Measurements from ENCODE around the gene HECTD4.
"Not testable (repeated sequence)": the region's sequence is repeated elsewhere in the genome, so short reads cannot be mapped to it uniquely, and the experiment has no call there.

HECTD4 gene

DNA sequence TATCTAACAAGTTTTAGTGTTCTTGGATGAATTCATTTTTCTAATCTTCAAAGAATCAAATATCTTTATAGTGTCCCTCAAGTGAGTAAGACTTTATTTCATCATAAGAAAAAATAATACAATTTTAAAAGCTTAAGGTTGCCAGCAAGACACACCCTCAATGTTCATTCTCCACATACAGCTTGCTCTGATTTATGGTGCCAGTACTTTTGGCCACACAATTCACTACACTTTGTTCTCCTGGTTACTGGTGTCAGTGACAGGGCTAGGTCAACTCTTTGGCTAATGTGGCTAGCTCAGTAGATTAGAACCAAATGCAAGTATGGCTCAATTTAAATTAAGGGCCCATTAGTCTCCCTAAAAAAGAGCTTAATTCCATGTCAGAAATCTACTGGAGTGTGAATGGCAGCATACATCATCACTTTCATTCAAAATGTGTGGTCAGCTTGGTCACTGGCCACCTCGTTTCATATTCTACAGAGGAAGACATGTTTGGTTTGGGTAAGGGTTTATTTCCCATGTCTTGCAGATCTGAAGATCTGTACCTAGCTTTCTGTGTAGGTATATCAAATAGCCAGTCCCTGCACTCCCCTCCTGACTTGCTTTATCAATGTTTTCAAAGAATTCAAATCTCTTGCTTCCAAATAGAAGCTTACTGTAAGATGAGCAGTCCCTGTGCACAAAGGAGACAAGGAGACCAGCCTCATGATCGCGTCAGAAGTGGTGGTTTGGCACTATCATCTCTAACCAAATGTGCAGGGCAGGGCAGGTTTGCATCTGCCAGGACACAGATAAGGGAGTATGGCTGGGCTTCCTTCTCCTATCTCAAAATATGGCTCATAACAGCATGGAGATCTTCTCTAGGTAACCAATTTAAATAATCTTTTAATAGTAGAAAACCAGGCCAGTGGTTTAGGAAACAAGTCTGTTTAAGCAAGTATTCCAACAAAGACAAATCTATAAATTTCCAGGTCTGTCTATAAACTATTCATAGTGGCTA lies 31.3 kb downstream of the HECTD4 start:
- no peak for DNase-seq

DNA sequence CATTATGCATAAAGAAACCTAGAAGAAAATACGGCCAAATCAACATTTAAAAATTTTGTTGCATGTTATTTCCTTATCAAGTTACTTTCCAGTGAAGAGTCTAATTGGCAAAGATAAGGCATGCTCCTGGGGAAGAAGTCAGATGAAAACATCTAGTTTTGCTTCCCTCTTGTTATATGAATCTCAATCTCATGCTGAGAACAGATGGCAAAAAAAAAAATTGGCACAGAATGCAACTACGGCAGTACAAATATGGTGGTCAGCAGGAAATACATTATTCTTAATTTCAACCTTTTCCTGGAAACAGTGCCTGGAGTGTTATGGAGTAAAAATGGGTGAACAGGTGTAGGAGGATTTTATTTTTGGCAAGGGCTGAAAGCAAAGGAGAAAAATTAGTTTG lies 32.8 kb downstream of the HECTD4 start:
- no peak for DNase-seq

DNA sequence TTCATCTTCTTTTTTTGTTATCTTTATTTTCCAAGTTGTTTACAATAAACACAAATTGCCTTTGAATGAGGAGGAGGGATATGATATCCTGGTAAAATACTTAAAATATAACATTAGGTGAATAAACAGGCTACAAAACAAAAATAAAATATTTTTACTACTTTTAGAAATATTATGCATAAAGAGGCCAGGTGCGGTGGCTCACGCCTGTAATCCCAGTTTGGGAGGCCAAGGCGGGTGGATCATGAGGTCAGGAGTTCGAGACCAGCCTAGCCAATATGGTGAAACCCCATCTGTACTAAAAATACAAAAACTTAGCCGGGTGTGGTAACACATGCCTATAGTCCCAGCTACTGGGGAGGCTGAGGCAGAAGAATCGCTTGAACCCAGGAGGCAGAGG lies 33.3 kb downstream of the HECTD4 start:
- not testable (repeated sequence) for DNase-seq

DNA sequence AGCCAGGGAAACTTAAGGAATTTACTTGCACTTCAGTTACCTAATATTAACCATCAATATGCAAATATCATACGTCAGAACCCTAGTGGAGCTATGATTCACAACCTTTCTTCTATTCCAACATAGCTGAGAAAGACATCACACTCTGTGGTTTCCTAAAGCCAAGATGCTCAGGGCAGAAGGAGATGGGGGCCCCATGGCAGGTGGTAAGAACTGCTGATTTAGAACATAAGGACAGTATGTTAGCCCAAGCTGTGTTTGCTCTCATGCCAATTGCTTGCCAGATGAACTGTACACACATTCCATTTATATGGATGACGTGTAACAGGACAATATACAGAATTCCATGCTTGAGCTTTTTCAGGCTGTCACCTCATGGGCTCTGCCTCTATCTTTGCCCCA lies 34.6 kb downstream of the HECTD4 start:
- no peak for DNase-seq

DNA sequence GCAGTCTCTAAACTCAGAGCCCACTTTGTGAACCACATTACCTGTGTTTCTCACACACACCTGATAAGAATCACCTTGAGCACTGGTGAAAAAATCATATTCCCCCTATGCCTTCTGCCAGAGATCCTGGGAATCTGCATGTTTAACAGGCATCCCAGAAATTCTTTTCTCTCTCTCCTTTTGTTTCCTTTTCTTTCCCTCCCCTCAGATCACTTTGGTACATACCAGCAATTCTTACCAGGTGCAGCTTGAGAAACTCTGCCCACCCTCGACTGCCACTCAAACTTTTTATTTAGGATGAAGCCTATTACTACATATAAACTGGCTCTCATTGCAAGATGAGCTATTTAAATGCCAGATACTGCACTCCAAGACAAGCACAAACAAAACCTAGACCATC lies 36.0 kb downstream of the HECTD4 start:
- DNase-seq, result no peak

DNA sequence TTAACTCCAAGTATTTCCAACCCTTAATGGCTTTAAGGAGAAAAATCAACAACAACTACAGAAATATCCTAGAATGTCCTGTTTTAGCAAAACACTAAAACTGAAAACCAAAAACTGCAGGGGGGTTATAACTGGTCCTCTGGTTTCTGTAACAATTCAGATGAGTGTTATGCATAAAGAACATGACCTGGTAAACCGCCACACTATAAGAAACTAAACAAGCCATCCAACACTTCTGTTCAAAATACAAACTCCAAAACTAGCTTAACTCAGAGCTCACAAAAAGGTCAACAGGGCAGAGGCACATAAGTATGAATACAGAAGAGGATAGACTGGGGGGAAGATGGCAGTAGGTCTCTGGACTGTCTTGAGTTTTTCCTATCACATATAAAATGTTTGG lies 38.0 kb downstream of the HECTD4 start:
- no peak for DNase-seq

DNA sequence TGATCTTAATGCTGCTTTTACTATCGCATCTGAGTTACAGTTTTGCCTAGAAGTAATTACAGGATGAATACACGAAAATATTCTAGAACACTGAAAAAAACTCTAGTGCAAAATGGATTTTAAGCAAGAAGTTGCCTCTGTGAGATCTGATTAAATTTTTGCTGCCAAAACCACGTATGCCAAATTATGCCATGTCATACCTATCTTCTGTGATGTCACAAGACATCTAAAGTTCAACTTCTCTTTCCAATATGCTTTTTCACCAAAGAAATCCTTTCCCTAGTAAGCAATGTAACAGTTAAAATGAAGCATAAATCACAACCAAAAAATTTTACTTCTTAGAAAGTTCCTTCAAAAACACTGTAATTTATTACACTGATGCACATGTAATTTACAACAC lies 39.6 kb downstream of the HECTD4 start:
- no peak for DNase-seq

DNA sequence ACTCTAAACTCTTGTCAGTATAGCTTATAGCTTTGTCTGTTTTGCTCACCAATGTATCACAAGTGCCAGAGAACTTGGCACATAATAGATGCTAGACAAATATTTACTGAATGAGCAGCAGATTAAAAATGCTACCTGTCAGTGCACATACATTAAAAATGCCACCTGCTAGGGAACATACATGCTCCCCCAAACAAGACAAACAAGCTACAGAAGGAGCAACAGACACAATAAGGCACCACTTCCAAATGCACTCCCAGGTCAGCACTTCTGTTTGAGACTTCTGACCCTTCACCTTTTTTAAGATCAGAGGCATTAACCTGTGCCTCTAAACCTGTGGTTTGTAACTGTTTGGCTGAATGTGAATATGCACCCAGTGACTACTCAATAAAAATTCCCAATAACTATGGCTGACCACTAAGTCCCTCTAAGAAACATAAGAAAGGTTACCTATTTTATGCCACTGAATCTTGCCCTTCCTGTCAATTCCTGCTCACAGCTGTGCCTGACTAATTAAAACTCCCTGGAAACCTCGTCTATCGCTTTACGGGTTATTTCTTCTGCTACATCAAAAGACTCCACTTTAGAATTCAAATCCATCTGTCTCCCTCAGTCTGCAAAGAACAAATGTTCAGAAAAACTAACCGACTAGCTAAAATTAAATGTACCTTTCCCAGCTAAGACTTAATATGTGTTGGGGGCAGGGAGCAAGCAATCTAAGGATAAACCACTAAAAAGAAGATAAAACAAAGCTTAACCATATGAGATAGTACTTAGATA lies 41.0 kb downstream of the HECTD4 start:
- no peak for DNase-seq

DNA sequence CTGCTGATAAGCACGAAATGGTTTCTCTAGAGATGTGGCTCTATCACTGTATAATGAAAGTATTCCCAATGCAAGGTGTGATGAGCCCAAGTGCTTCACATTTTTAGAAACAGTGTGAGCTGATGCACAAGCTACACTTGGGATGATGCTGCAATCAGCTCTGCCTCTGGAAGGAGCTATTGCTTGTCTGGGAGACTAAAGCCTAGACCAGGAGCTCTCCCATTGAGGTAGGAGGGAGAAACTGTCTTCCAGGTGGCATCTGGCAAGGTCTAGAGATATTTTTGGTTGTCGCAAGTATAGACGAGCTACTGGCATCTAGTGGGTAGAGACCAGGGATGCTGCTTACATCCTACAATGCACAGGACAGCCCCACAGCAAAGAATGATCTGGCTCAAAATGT lies 42.0 kb downstream of the HECTD4 start:
- DNase-seq, result no peak

DNA sequence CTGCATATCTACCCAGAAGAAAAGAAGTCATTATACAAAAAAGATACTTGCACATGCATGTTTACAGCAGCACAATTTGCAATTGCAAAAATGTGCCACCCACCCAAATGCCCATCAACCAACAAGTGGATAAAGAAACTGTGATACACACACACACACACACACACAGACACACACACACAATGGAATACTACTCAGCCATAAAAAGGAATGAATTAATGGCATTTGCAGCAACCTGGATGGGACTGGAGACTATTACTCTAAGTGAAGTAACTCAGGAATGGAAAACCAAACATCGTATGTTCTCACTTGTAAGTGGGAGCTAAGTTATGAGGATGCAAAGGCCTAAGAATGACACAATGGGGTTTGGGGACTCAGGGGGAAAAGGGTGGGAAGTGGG lies 47.2 kb downstream of the HECTD4 start:
- DNase-seq, result not testable (repeated sequence)

DNA sequence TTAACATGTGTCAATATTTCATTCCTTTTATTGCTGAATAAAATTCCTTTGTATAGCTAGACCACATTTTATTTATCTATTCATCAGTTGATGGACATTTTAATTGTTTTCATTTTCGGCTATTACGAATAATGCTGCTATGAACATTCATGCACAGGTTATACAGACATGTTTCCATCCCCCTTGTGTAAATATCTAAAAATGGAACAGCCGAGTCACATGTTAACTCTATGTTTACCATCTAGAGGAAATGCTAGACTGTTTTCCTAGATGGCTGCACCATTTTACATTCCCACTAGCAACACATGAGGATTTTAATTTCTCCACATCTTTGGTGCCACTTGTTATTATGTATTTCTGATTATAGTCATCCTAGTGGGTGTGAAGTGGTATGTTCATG lies 49.2 kb downstream of the HECTD4 start:
- DNase-seq, result no peak

DNA sequence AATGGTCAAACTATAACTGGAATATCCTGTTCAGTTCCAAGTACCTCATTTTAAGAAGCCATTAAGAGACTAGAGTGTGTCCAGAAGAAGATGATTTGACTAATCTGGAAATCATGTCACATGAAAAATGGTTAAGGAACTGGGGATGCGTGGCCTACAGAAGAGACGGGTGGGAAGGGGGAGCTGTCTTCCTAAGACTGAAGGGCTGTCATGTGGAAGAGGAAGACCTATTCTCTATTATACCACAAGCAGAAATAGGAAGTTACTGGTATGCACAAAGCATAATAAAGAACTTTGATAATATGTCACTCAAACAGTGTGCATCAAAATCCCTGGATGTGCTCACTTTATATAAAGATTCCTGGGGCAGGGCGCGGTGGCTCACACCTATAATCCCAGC lies 50.3 kb downstream of the HECTD4 start:
- DNase-seq, result no peak

DNA sequence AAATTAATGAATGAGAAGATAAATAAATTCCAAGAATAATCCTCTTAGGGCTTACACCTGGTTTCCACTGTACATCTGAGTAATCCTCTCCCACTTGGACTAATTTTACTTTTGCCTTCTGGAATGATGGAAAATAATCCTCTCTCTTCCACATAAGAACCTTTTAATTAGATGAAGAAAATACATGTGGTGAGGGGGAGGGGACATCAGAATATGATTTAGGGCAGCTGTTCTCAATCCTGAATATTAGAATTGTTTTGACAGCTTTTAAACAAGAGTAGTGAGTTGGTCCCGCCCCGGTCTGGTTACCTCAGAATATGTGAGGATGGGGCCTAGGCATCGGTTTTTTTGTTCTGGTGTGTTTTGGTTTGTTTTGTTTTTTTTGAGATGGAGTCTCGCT lies 51.5 kb downstream of the HECTD4 start:
- no peak for DNase-seq

DNA sequence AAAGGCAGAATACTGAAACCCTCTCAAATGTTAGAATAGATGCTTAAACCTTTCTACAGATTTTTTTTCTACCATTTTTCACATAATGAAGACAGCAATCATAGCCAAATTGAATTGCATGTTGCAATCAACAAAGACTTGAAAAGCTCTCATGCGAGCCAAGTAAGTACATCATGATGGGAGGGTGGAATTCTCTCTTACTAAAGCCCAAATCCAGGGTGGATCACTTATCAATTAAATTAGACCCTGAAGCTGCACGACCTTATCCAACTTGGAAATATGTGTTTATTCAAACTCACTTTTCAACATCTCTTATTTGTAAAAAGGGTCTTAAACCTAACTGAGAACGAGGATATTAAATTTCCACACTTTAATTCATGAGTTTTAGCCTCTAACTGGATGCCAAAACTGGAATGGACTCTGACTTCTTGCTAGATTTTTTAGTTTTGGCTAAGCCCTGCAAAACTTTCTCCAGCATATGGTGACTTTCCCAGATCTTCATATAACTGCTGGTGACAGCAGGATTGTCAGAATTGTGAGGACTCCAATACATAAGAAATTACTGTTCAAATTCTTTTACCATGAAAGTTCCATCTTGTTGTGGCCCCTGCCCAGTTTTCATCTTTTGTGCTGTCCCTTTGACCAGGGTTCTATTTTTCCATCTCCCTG lies 53.6 kb downstream of the HECTD4 start:
- no peak for DNase-seq

DNA sequence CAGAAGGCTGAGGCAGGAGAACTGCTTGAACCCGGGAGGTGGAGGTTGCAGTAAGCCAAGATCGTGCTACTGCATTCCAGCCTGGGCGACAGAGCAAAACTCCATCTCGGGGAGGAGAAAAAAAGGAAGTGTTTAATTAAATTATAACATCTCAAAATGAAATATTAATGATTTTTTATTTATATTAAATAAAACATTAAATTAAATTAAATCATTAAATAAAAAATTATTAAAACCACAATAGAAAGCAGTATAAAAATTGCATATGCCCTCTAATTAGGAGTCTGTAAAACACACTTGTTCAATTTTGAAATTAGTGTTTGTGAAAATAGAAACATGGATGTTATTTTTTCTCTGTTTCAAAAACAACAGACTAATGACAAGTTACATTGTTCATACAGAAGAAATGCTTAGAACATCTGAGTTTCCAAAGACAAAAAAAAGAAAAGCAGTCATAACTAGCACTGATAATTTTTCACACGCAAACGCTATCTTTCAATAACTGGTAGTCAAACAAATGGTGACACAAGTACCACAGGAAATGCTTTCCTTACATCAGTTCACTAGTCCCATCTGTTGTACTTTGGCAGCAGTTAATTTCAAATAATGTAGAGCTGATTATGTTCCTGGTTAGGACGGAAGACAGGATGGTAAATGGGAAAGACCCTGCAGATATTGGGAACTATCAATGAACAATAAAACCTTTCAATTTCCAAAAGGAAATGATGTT lies 54.9 kb downstream of the HECTD4 start:
- no peak for DNase-seq

DNA sequence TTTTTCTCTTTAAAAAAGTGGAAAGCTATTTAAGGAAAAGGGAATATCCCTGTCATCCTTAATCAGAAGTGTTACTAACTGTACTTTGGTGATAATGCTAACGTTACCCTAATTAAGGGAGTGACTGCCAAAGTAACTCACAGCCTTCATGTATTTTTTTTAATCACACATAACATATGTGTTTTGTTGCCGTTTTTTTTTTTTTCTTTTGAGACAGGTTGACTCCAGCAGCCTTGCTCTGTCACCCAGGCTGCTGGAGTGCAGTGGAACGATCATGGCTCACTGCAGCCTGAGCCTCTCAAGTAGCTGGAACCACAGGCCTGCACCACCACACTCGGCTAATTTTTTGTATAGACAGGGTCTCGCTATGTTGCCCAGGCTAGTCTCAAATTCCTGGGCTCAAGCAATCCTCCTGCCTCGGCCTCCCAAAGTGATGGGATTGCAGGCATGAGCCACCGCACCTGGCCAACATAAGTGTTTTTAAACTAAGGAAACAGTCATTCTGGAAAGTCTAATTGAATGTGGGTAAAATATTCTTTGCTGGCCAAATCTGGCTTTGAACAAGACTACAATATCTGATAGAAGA lies 56.5 kb downstream of the HECTD4 start:
- DNase-seq, result no peak

DNA sequence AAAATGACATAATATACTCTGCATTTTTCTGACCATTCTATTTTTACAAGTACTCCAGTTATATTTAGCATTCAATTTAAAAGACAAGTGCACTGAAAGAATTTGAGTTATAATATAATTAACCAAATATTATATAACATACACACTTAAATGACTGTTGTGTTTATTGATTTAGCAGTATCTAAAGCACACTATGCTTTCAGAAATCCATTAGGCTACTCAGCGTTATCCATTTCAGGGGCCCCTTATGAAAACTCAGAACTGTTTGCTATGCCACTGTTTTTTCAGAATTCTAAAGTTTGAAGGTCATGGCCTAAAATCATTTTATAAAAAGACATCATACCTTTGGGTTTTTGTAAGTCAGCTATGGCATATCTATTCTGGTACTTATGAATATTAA lies 57.1 kb downstream of the HECTD4 start:
- DNase-seq, result no peak

DNA sequence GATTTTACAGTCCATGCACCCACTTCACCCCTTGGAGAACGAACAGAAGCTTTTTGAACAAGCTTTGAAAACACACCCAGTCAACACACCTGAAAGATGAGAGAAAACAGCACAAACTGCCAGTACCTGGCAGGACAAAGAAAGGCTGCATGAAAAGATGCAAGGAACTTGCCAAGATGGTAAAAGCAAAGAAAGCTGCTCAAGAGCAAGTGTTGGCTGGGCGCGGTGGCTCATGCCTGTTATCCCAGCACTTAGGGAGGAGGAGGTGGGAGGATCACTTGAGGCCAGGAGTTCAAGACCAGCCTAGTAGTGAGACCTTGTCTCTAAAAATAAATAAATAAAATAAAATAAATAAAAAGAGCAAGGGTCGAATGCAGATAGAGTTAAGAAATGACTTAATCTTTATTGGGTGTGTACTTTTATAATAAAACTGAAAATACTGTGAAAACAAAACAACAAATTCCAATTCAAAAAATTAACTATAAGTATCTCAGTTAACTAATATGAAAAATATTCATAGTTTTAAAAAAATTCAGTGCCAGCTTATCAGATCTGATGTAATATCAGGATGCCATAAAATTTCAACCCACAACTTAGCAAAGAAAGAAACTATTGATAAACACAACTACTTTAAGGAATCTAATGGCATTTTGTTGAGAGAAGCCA lies 59.2 kb downstream of the HECTD4 start:
- no peak for DNase-seq

DNA sequence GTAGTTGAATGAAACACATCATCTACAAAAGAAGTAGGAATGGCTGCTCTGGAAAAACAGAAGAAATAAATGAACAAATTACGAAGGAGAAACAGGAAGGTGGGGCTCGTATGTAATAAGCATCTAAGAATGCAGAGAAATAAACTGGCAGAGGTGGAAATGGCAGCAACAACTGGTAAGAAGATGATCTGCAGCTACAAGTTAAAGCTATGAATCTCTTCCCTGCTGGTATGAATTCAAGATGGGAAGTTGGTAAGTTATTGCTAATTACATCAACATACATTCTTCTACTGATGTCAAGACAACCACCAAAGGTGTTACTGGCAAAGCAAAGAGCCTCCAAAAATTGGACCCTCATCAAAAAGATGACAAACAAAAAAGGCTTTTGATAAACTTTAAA lies 59.8 kb downstream of the HECTD4 start:
- DNase-seq, result no peak

DNA sequence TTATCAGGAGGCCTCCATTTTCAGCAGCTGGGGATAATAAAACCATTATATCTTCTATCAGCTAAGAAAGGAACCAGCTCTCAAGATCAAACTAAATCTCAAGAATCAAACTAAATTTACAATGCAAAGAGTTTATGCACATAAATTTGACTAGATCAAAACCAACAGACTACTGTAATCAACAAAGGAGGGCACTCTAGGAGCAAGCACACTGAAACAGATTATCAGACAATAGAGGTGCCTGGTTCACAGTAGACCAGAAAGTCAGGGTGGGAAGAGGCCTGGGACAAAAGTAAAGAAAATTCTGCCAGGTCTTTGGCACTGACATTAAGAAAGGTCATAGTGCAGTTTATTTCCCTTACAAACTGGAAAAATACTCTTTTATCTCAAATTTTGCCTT lies 61.0 kb downstream of the HECTD4 start:
- DNase-seq, result no peak

DNA sequence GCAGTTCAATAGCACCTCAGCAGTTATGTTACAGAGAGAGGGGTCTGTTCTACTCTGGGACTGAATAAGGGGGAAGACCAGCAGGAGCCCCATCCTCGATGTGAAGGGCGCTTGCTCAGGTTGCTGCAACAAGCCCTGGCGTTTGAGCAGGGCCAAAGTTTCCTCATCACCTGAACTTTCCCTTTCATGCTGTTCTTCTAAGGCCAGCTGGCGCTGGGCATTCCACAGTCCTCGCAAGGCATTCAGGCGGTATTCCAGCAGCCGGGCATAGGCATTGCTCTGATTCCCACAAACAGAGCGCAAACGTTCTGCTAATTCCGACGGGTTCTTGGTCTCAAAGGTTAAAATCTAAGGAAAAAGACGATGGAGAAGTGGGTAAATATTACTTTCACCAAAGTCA lies 62.8 kb downstream of the HECTD4 start:
- no peak for DNase-seq

DNA sequence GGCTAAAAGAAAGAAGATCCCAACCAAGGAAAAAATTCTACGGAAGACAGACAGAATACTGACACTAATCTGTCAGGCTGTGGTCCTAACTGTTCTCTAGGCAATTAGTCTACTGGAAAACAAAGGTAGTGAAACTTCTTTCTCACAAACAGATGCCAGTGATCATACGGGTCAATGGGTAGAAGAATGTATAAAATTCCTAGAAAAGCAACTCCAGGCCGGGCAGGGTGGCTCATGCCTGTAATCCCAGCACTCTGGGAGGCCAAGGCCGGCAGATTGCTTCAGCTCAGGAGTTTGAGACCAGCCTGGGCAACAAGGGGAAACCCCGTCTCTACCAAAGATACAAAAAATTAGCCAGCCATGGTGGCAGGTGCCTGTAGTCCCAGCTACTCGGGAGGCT lies 64.8 kb downstream of the HECTD4 start:
- no peak for DNase-seq

Measured in stimulated activated CD4-positive, alpha-beta T cell treated with anti-CD3 and anti-CD28 coated beads, Interleukin-4, amount 100 ng/mL, for 4 hours (primary cell).